NCI-H446 (cell line): ENCODE measurements around the gene KCNH5.

Experiments used
- DNase-seq, 2 experiments: peaks; one replicate each; lab custom pipeline; 2025; lab: John Stamatoyannopoulos, UW

Gene KCNH5

GRCh38 chr14:62739647-62740046 lies 305.6 kb downstream of the KCNH5 start:
- DNase-seq, result no peak

DNA sequence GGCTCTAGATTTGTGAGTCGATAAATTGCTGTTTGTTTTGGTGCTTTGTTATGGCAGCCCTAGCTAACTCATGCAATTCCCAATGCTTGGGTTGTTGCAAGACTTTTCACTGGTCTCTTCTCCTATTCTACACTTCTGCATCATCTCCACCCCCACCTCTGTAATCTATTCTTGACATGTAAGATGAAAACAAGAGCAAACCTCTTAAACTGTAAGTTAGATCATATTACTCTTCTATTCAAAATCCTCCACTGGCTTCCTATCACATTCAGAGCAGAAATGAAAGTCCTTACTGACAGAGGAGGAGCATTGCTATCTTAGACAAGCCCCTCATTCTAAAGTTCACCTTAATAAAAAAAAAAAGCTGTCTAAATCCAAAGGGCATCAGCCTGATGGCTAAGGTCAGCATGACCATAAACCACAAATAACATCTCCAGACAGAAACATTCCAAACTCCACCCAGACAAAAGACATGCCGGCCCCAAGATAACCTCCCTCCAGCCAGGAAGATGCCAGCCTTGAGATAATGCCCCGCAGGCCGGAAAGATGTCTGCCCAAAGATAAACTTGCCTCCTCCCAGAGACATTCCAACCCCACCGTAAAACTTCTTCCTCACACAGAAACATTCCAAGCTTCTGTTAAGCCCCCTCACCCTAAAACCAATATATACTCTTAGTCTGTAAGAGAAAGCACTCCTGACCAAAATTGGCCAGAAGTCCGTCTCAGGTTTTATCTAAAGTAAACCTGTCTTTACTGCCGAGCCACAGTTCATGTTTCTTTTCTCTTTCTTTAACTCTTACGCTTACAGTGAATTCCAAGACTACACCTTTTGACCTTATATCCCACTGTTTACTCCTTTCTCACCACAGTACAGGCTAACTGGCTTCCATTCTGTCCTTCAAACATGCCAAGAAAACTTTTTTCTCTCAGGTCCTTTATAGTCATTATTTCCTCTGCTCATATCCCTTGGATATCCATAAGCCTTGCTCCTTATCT lies 308.9 kb downstream of the KCNH5 start:
- DNase-seq, result no peak

DNA sequence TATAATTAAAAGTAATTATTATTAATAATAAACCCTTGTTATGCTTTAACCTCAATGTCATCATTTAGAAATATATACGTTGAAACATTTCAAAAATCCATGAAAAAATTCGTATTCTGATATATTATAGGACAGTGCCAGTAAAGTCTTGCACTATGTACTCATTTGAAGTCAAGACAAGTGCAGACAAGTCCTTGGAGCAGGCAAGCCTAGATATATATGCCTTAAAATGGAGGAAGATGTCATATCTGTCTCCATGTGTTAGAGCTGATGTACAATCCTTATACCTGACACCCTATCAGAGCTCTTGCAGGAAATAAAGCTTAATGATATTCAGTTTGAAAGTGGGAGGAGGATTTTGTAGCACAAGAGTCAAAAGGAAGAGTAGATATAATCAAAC lies 310.4 kb downstream of the KCNH5 start:
- DNase-seq, result no peak

DNA sequence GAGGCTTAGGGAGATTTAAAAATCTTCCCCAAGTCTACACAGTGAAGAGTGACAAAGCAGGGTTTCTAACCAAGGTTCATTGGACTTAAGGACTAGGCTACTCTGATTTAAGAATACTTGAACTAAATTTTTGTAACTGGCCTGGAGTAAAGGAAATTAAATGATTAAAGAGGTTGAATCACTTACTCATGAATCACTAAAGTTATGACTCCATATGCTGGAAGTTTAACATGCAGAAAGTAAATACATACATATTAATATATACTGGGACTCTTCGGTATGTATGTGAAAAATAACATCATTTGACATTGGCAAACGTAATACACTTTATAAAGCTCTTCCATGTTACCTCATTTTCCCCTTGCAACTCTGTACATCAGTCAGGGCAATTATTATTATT lies 322.9 kb downstream of the KCNH5 start:
- DNase-seq, result no peak

DNA sequence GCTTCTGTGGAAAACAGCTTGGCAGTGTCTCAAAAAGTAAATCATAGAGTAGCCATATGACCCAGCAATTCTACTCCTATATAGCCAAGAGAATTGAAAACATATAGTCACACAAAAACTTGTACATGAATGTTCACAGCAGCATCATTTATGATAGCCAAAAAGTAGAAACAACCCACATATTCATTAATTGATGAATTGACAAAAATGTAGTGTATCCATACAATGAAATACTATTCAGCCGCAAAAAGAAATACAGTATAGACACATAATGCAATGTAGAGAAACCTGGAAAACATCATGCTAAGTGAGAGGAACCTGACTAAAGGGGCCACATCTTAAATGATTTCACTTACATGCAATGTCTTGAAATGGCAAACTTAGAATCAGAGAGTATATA lies 326.6 kb downstream of the KCNH5 start:
- DNase-seq, result no peak

GRCh38 chr14:62711351-62712023 lies 333.8 kb downstream of the KCNH5 start:
- DNase-seq, result no peak

GRCh38 chr14:62710811-62711210 lies 334.4 kb downstream of the KCNH5 start:
- DNase-seq, result no peak

GRCh38 chr14:62709773-62710172 lies 335.5 kb downstream of the KCNH5 start:
- DNase-seq, result no peak

DNA sequence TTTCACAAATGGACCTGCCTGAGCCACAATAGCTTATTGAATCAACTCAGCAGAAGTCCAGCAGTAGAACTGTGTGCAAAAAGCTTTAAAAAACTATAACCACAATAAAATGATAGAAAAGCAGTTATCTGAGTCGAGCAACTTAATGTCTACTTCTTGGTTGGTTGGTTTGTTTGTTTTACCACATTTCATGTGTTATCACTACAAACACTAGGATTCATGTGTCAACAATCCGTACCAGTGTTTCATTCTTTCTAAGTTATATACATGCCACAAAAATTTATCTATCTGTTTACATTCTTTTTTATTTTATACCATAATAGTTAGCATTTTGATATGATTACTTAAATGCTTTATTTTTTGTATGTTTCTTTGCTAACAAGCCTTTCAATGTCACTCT lies 339.0 kb downstream of the KCNH5 start:
- no peak for DNase-seq

DNA sequence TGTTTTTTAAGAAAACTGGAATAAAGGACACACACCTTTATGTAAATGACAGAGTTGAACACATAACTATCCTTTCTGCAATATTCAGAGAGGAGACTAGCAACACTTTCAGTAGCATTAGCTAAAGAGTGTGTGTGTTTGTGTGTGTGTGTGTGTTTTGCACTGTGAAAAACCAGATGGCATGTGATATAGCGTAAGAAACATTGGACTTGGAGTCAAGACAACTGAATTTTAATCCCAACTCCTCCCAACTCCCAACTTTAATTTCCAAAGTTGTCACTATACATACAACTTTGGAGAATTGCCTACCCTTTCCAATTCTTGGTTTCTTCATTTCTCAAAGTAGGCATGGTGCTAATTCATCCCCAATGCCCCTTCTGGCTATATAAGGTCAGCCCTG lies 347.8 kb downstream of the KCNH5 start:
- DNase-seq, result no peak

GRCh38 chr14:62696929-62697328 lies 348.3 kb downstream of the KCNH5 start:
- DNase-seq, result no peak

- DNase-seq, result no peak
Measured at GRCh38 chr14:62696331-62696924, 348.8 kb downstream of the KCNH5 start.

DNA sequence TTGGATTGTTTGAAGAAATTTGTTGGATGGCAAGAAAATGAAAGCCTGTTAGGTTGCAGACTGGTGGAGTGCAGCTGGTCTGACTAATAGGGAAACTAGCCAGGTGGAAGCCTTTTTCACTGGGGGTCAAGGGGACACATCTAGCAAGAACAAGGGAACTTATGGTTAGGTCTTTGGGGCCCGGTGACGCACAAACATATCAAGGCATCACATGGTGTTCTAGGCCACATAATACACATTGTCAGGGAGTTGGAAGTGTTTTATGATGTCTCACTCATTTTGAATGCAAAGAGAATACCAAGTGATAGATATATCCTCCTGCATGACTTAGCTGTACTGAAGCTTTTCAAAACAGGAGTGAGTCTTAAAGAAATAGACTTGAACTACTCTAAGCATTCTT lies 351.2 kb downstream of the KCNH5 start:
- DNase-seq, result no peak

DNA sequence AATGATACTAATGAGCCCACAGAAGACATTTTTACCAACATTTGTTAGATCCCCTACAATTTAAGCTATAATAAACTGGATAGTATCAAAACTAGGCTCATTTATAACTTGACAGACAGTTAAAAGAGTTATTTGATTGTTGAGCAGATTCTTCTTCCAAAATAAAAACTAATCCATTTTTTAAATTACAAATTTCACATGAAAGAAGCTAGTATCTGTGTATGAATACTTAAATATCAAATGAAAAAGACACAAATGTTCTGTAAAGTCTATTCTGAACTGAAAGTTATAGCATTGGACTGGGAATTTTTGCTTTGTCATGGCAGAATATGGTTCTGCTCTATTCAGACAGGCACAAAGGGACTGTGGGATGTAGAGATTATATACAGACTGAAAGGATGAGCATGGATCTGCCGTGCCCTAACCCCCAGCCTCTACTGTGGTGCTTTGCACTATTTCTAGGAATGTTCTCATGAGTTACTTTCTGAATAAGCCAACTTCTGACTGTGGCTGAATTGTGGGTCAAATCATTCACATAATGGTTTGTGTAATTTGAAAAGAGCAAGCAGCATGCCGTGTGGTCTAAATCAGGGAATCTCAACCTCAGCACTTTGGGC lies 352.7 kb downstream of the KCNH5 start:
- DNase-seq, result no peak

GRCh38 chr14:62691647-62692489 lies 353.4 kb downstream of the KCNH5 start:
- peak in 1 of 2 experiments; percentile 3 for DNase-seq

- DNase-seq, result no peak
Measured at GRCh38 chr14:62689733-62690132, 355.5 kb downstream of the KCNH5 start.

GRCh38 chr14:62687818-62688217 lies 357.4 kb downstream of the KCNH5 start:
- DNase-seq, result no peak

DNA sequence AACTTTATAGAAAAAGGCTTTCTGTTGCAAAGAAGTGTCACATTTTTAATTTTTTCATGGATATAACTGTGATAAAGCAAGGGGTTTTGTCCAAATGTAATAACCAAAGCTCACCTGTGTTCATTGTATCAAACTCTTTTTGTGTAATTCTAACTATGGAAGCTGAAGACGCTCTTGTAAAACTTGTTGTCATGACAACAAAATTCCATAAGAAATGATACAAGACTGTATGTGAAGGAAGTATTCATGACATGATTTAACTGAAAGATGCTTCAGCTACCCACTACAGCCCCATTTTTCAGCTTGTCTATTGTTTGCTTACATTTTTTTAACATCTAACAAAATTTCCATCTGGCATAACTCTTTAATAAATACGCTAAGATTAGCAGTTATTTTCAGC lies 360.9 kb downstream of the KCNH5 start:
- no peak for DNase-seq

DNA sequence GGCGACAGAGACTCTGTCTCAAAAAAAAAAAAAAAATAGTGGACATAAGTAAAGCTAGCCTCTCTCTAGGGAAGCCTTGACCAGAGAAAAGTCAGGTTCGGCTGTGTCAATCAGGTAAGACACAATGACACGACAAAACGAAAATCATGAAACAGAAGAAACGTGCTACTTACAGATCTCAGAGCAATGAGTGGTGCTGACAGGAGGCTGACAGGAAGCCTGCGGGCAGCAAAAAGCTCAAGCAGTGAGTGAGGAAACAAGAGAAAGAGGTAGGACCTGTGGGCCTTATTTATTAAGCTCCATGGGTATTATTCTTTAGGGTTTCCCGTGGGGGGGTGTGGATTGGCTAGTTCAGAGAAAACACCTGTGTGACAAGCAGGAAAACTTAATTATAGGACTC lies 363.1 kb downstream of the KCNH5 start:
- DNase-seq, result no peak

DNA sequence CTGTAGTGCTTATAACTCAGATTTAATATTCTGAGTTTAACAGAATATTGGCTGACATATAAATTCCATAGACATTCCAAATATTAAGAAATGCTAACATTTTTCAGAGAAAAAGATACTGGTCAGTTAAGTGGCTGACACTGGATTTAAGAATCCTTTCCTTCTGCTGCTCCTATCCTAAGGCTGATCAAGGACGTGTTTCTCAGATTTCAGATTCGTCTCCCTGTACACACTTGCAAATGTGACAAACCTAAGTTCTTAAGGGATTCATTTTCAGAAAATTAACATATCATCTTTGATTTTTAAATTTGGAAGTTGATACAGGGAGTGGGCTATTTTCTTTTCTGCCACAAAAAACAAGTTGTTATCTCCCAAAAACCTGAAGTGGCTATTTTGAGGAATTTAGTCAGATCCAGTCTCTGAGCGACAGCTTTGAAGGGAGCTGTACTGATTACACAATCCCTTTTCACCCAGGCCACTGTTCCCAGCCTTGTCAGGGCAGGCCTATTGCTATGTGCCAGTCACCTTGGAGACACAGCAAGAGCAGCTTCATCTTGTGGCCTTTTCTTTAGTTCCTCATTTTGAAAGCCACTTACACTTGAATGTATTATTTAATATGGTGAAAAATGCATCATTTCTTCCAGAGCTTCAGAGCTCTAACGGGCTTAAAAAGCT lies 370.6 kb downstream of the KCNH5 start:
- DNase-seq, result no peak
